ENCODE data around the gene BET1L. TPM values are rescaled to one million over a fixed set of nuclear protein-coding genes. Genes with fewer than 3 reads are reported as not detected.

Gene BET1L
- total RNA-seq, 2 experiments from 2014 or later: 16.2 to 47.4 TPM

DNA sequence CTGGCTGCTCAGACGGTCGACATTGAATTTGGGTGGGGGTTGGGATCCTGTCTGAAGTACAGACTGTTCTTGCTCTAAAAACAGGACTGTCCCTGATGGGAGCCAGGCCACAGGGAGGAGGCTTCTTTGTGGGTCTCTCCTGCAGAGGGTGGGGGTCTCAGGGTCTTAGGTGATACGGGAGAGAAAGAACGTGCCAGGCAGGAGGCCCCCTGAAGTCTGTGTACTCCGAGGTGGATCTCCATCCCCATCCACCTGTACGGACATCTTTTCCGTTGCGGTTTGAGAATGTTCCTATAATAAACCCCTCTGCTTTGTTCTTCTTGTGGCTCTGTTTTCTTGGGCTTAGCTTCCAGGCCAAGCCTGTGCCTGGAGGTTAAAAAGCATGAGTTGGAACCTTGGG is 45.5 kb upstream of the BET1L start:
- intact Hi-C loops (cut with micrococcal nuclease; ENCODE audit: unreplicated experiment): loop anchor here (10.0 kb wide), 1 partner anchor 52 kb away; the partner anchor contains the start of gene IFITM2
- TF ChIP-seq EZH2phosphoT487 (IDR thresholded peaks at IDR 0.05; ENCODE audit: borderline replicate concordance, low read depth, low read length): no peak
- TF ChIP-seq, protein P1, sequence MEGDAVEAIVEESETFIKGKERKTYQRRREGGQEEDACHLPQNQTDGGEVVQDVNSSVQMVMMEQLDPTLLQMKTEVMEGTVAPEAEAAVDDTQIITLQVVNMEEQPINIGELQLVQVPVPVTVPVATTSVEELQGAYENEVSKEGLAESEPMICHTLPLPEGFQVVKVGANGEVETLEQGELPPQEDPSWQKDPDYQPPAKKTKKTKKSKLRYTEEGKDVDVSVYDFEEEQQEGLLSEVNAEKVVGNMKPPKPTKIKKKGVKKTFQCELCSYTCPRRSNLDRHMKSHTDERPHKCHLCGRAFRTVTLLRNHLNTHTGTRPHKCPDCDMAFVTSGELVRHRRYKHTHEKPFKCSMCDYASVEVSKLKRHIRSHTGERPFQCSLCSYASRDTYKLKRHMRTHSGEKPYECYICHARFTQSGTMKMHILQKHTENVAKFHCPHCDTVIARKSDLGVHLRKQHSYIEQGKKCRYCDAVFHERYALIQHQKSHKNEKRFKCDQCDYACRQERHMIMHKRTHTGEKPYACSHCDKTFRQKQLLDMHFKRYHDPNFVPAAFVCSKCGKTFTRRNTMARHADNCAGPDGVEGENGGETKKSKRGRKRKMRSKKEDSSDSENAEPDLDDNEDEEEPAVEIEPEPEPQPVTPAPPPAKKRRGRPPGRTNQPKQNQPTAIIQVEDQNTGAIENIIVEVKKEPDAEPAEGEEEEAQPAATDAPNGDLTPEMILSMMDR (conservative IDR thresholded peaks at IDR 0.05; ENCODE audit: low read length): no peak
- CTCF ChIA-PET (ENCODE audit: unreplicated experiment): no interaction called here
- Histone ChIP-seq H3K79me2 (ENCODE audit: insufficient read depth, low read depth, low read length) (no peaks in the 10 kb centered on the region), H3K9me3 (ENCODE audit: low read length) (no peaks in the 10 kb centered on the region), H4K20me1 (ENCODE audit: insufficient read depth, low read length) (no peaks in the 10 kb centered on the region), H3K4me1 (ENCODE audit: insufficient read depth, low read length, poor library complexity, severe bottlenecking) (peaks cover 11% of the 10 kb centered on the region), H3K27ac (ENCODE audit: low read depth, low read length, poor library complexity, severe bottlenecking) (no peak overlapping the region), H2AFZ (ENCODE audit: low read length) (no peak overlapping the region), H3K4me2 (ENCODE audit: low read length) (no peak overlapping the region), H3K9me2 (ENCODE audit: insufficient read depth, low read length) (no peaks in the 10 kb centered on the region), H3K4me3 (ENCODE audit: low read depth, low read length, poor library complexity, severe bottlenecking) (no peak overlapping the region), H3K36me3 (ENCODE audit: insufficient read depth, low read length) (peaks cover 61% of the 10 kb centered on the region)
- BruUV-seq (replicated peaks): TSS peak; percentile 75
- no peak for DNase-seq (ENCODE audit: low spot score)
- POLR2A ChIA-PET: no interaction called here

DNA sequence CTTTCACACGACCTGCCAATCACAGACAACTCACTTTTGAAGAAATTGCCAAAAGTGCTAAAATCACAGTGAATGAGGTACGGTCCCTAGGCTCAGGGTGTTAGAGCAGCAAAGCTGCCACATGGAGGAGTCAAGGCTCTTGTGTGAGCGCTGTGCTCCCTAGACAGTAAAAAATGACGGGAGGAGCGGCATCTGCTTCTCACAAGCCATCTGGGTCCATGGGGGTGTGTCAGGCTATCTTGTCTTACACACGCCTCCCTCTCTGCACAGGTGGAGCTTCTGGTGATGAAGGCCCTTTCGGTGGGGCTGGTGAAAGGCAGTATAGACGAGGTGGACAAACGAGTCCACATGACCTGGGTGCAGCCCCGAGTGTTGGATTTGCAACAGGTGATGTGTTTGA is 44.4 kb upstream of the BET1L start:
- Histone ChIP-seq H3K9me2 (ENCODE audit: insufficient read depth, low read length) (no peaks in the 10 kb centered on the region), H3K4me3 (ENCODE audit: low read depth, low read length, poor library complexity, severe bottlenecking) (no peak overlapping the region), H3K4me1 (ENCODE audit: insufficient read depth, low read length, poor library complexity, severe bottlenecking) (peaks cover under 1% of the 10 kb centered on the region), H4K20me1 (ENCODE audit: insufficient read depth, low read length) (no peaks in the 10 kb centered on the region), H3K27ac (ENCODE audit: low read depth, low read length, poor library complexity, severe bottlenecking) (no peak overlapping the region), H3K9me3 (ENCODE audit: low read length) (no peaks in the 10 kb centered on the region), H2AFZ (ENCODE audit: low read length) (no peak overlapping the region), H3K79me2 (ENCODE audit: insufficient read depth, low read depth, low read length) (no peaks in the 10 kb centered on the region), H3K4me2 (ENCODE audit: low read length) (no peak overlapping the region), H3K36me3 (ENCODE audit: insufficient read depth, low read length) (peaks cover 72% of the 10 kb centered on the region)
- DNase-seq (ENCODE audit: low spot score): no peak
- TF ChIP-seq EZH2phosphoT487 (IDR thresholded peaks at IDR 0.05; ENCODE audit: borderline replicate concordance, low read depth, low read length): no peak
- TF ChIP-seq, protein P1 (conservative IDR thresholded peaks at IDR 0.05; ENCODE audit: low read length): no peak
- BruUV-seq (replicated peaks): no TSS peak
- CTCF ChIA-PET (ENCODE audit: unreplicated experiment): interaction anchor here (1.1 to 1.8 kb wide), 3 partner anchors 14 to 113 kb away, joined by 3 to 5 read pairs (median 4); no protein-coding TSS in a partner anchor
- intact Hi-C loops (cut with micrococcal nuclease; ENCODE audit: unreplicated experiment): loop anchor here (2.0 to 10.0 kb wide), 2 partner anchors 53 to 109 kb away; partner anchors contain the start of gene IFITM2
- POLR2A ChIA-PET: interaction anchor here (0.6 kb wide), 1 partner anchor 32 kb away, joined by 4 read pairs; no protein-coding TSS in a partner anchor

DNA sequence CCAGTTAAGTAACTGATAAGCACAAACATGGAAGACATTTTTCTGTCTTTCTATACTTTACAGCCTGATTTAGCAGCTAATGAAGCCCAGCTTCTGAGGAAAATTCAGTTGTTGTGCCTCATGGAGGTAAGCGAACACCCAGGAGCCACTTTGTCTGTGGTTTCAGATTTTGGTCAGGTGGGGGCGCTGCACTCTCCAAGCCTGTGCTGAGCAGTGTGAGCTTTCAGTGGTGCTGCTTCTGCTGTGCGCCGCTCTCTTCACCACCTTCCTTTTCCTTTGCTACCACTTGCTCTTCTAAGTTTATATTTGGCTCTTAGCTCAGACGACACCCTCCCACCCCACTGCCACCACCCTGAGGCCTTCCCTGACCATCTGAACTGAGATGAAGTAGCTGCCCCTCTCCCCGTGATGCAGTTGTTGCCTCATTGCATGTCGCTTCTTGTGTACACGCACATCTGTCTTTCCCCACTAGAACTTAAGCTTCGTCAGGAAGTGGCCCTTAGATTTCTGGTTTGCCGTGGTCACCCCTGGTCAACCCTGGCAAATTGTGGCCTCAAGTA is 43.6 kb upstream of the BET1L start:
- no peaks in the 10 kb centered on the region for H3K4me1 ChIP-seq (ENCODE audit: insufficient read depth, low read length, poor library complexity, severe bottlenecking)
- ChIA-PET CTCF (ENCODE audit: unreplicated experiment) (interaction anchor here (1.1 to 1.8 kb wide), 4 partner anchors 11 to 113 kb away, joined by 3 to 7 read pairs (median 4); no protein-coding TSS in a partner anchor), POLR2A (interaction anchor here (0.8 to 1.6 kb wide), 5 partner anchors 9 to 44 kb away, joined by 3 to 5 read pairs (median 4); partner anchors contain the start of genes BET1L, PSMD13 and RIC8A)
- H3K36me3 ChIP-seq (ENCODE audit: insufficient read depth, low read length): peaks cover 79% of the 10 kb centered on the region
- no peaks in the 10 kb centered on the region for H3K79me2 ChIP-seq (ENCODE audit: insufficient read depth, low read depth, low read length)
- DNase-seq (ENCODE audit: low spot score): peak; percentile 60
- H3K9me2 ChIP-seq (ENCODE audit: insufficient read depth, low read length): no peaks in the 10 kb centered on the region
- H2AFZ ChIP-seq (ENCODE audit: low read length): no peak overlapping the region
- no TSS peak for BruUV-seq (replicated peaks)
- no peak overlapping the region for H3K27ac ChIP-seq (ENCODE audit: low read depth, low read length, poor library complexity, severe bottlenecking)
- no peak overlapping the region for H3K4me2 ChIP-seq (ENCODE audit: low read length)
- TF ChIP-seq, protein P1 (conservative IDR thresholded peaks at IDR 0.05; ENCODE audit: low read length): peak; percentile 91
- TF ChIP-seq EZH2phosphoT487 (IDR thresholded peaks at IDR 0.05; ENCODE audit: borderline replicate concordance, low read depth, low read length): no peak
- H3K4me3 ChIP-seq (ENCODE audit: low read depth, low read length, poor library complexity, severe bottlenecking): no peak overlapping the region
- H4K20me1 ChIP-seq (ENCODE audit: insufficient read depth, low read length): no peaks in the 10 kb centered on the region
- intact Hi-C loops (cut with micrococcal nuclease; ENCODE audit: unreplicated experiment): loop anchor here (2.0 to 10.0 kb wide), 2 partner anchors 54 to 110 kb away; partner anchors contain the start of gene IFITM2
- no peaks in the 10 kb centered on the region for H3K9me3 ChIP-seq (ENCODE audit: low read length)

Data from OCI-LY7 (cell line).